ENCODE results near the gene CSNK2B.
"Not testable (repeated sequence)": the region's sequence is repeated elsewhere in the genome, so short reads cannot be mapped to it uniquely, and the experiment has no call there.

CSNK2B gene

GRCh38 chr6:31702819-31703716, 37.2 kb downstream of the CSNK2B start, which contains the start of gene ABHD16A:
ABHD16A (minus strand) TSS chr6:31703324; CDS start chr6:31703281, 43 bp downstream.
- ChIA-PET POLR2A (interaction anchor here (0.5 to 1.9 kb wide), 13 partner anchors 8 to 160 kb away, joined by 3 to 17 read pairs (median 5); partner anchors contain the start of genes CSNK2B, DDAH2, GPANK1 and HSPA1A), CTCF (interaction anchor here (0.8 to 2.2 kb wide), 7 partner anchors 10 to 88 kb away, joined by 3 to 11 read pairs (median 3); partner anchors contain the start of gene LY6G5C)
- TF ChIP-seq CTCF (IDR thresholded peaks at IDR 0.05; ENCODE audit: insufficient read depth, low read length, missing control alignments): no peak
- H3K4me3 ChIP-seq (ENCODE audit: low read depth, low read length): peak within 1 kb of the TSS; percentile 84
- DNase-seq (ENCODE audit: low read depth, low spot score): peak; percentile 84

GRCh38 chr6:31705931-31706330, 40.1 kb downstream of the CSNK2B start:
- TF ChIP-seq CTCF (IDR thresholded peaks at IDR 0.05; ENCODE audit: insufficient read depth, low read length, missing control alignments): no peak
- ChIA-PET POLR2A (interaction anchor here (0.8 kb wide), 1 partner anchor 29 kb away, joined by 3 read pairs; no protein-coding TSS in a partner anchor), CTCF (no interaction called here)
- no peak for DNase-seq (ENCODE audit: low read depth, low spot score)
- H3K4me3 ChIP-seq (ENCODE audit: low read depth, low read length): no peak overlapping the region

GRCh38 chr6:31706599-31706998, 40.7 kb downstream of the CSNK2B start, which contains the start of gene LY6G6F:
LY6G6F (plus strand) TSS chr6:31706866; CDS start chr6:31706907, 41 bp downstream.
- POLR2A ChIA-PET: interaction anchor here (0.8 kb wide), 1 partner anchor 28 kb away, joined by 3 read pairs; no protein-coding TSS in a partner anchor
- H3K4me3 ChIP-seq (ENCODE audit: low read depth, low read length): no peak within 1 kb of the TSS
- no peak for DNase-seq (ENCODE audit: low read depth, low spot score)
- TF ChIP-seq CTCF (IDR thresholded peaks at IDR 0.05; ENCODE audit: insufficient read depth, low read length, missing control alignments): no peak
- CTCF ChIA-PET: no interaction called here

- ChIA-PET CTCF (no interaction called here), POLR2A (no interaction called here)
- H3K4me3 ChIP-seq (ENCODE audit: low read depth, low read length): no peak overlapping the region
- no peak for DNase-seq (ENCODE audit: low read depth, low spot score)
- TF ChIP-seq CTCF (IDR thresholded peaks at IDR 0.05; ENCODE audit: insufficient read depth, low read length, missing control alignments): no peak
Observed at GRCh38 chr6:31707701-31708100, 41.8 kb downstream of the CSNK2B start.

DNA sequence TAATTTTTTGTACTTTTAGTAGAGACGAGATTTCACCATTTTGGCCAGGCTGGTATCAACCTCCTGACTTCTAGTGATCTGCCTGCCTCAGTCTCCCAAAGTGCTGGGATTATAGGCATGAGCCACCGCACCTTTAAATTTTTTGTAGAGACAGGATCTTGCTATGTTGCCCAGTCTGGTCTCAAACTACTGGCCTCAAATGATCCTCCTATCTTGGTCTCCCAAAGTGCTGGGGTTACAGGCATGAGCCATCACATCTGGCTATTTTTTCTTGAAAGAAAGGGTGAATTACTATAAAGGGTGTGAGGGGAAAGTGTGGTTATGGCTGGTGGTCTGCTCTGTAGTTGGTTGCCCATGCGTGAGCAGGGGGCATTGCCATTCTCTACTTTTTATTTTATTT, 42.3 kb downstream of the CSNK2B start:
- H3K4me3 ChIP-seq (ENCODE audit: low read depth, low read length): no peak overlapping the region
- no peak for DNase-seq (ENCODE audit: low read depth, low spot score)
- POLR2A ChIA-PET: no interaction called here
- CTCF ChIA-PET: no interaction called here
- TF ChIP-seq CTCF (IDR thresholded peaks at IDR 0.05; ENCODE audit: insufficient read depth, low read length, missing control alignments): no peak

DNA sequence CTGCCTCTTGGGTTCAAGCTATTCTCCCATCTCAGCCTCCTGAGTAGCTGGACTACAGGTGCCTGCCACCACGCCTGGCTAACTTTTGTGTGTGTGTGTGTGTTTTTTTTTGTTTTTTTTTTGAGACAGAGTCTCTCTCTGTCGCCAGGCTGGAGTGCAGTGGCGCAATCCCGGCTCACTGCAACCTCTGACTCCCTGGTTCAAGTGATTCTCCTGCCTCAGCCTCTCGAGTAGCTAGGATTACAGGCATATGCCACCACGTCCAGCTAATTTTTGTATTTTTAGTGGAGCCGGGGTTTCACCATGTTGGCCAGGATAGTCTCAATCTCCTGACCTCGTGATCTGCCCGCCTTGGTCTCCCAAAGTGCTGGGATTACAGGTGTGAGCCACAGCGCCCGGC, 43.3 kb downstream of the CSNK2B start:
- H3K4me3 ChIP-seq (ENCODE audit: low read depth, low read length); POLR2A ChIA-PET; CTCF ChIA-PET; DNase-seq (ENCODE audit: low read depth, low spot score): not testable (repeated sequence)
